HG02610 (cell line): ENCODE measurements around the gene KRTAP5-11.
"Not testable (repeated sequence)": the region's sequence is repeated elsewhere in the genome, so short reads cannot be mapped to it uniquely, and the experiment has no call there.

Source experiments
- ATAC-seq: cut with Tn5 transposase; IDR thresholded peaks from one replicate; pipeline ENCODE4 v1.9.1; 2021; ENCODE audit warnings: mild to moderate bottlenecking, moderate library complexity; ENCODE audit not compliant: unreplicated experiment

Gene KRTAP5-11

DNA sequence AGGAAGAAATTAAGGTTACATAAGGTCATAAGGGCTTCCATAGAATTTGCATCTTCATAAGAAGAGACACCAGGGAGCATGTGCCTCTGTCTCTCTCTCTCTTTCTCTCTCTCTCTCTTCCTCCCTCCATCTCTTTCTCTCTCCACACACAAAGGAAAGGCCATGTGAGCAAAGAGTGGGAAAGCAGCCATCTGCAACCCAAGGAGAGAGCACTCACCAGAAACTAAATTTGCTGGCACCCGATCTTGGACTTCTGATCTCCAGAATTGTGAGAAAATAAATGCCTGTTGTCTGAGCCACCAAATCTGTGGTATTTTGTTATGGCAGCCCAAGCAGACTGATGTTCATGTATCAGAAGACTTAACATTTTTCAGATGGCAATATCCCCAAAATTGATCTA is 23.7 kb downstream of the KRTAP5-11 start:
- no peak for ATAC-seq

DNA sequence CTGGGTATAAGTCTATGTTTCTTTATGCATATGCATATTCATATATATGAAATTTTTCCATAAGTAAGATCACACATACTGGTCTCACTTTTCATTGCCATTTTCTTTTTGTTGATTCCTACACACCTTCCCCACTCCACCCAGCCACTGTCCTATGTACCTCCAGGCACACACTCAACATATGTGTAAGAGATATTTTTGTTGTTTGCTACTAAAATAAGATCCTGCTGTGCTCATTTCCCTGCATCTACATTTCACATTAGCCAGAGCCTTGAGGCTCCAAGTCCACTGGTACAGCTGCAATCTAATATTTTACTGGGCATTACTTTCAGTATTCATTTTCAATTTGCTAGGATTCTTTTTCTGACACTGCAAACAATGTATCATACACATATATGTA is 25.4 kb downstream of the KRTAP5-11 start:
- ATAC-seq: no peak

DNA sequence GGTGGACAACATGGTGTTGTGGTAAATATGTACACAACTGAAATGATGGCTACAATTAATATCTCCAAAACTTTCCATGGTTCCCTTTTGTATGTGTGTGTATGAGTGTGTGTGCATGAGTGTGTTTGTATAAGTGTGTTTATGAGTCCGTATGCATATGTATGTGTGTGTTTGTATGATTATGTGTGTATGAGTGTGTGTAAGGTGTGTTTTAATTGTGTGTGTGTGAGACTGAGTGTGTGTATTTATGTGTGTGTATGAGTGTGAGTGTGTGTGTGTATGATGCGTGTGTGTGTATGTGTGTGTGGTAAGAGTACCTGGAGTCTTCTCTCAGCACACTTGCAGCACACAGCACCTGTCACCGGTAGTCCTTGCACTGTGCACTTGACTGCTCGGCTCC is 26.7 kb downstream of the KRTAP5-11 start:
- no peak for ATAC-seq

DNA sequence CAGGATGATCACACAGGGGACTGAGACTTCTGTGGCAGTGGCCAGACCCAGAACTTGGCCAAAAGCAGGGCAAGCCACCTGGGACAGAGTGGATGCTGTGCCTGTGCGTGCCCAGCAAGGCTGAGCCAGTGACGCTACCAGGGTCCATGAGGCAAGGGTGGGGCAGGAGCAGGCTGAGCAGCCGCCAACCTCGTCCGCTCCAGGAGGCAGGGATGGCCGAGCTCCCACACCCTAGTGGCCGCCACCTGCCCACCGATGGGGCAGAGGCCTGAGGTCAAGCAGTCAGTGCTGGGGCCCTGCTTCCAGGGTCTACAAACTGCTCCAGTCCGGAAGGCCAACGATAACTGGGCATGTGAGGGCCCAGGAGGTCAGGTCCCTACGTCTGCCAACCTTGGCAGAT is 27.2 kb downstream of the KRTAP5-11 start:
- no peak for ATAC-seq

DNA sequence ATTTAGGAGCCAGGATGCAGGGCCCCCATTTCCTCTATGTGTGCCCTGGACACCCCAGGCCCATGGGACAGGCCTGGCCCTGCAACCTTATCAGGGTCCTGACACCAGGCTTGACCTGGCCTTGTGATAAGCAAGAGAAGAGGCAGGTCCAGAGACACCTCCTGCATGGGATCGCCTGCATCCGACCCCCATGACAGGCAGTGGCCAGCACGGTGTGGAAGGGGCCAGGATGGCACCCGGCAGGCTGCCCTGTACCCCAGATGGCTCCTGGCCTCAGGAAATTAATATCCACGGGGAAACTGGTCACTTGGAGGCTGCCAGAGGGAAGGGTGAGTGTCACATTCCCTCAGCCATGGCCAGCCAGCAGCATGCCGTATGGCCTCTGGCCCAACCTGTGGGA is 27.7 kb downstream of the KRTAP5-11 start:
- no peak for ATAC-seq

DNA sequence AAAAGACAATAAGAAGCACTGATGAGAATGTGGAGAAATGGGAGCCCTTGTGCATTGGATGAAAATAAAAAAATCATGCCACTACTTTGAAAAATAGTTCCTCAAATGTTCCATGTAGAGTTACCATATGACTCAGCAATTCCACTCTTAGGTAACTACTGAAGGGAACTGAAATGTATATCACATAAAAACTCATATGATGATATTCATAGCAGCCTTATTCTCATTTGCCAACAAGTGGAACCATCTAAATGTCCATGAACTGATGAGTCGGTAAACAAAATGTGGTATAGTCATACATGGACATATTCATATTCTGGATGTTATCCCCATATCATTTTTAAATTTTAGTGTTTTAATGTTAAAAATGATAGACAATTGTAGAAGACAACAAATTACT is 31.0 kb downstream of the KRTAP5-11 start:
- no peak for ATAC-seq

DNA sequence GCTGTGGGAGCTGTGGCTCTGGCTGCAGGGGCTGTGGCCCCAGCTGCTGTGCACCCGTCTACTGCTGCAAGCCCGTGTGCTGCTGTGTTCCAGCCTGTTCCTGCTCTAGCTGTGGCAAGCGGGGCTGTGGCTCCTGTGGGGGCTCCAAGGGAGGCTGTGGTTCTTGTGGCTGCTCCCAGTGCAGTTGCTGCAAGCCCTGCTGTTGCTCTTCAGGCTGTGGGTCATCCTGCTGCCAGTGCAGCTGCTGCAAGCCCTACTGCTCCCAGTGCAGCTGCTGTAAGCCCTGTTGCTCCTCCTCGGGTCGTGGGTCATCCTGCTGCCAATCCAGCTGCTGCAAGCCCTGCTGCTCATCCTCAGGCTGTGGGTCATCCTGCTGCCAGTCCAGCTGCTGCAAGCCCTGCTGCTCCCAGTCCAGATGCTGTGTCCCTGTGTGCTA is 33.9 kb downstream of the KRTAP5-11 start:
- ATAC-seq: no peak

DNA sequence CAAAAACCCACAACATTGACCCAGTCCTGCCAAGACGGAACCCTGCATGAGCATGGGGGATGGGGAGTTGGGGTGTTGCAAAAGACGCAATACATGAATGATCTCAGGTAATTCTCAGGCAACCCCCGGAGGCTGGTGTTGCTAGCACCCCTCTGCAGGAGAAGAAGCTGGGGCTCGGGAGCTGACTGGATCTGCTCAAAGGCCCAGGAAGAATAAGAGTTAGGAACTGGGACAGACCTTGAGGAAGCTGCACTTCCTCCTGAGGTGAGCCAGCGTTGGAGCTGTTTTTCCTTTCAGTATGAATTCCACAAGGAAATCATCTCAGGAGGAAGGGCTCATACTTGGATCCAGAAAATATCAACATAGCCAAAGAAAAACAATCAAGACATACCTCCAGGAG is 34.6 kb downstream of the KRTAP5-11 start, which contains the start of gene KRTAP5-9:
Gene KRTAP5-9 (plus strand): TSS at position 301 of the 400 bp plus-strand sequence. CDS start 238 bp downstream, outside the sequence.
- no peak for ATAC-seq

DNA sequence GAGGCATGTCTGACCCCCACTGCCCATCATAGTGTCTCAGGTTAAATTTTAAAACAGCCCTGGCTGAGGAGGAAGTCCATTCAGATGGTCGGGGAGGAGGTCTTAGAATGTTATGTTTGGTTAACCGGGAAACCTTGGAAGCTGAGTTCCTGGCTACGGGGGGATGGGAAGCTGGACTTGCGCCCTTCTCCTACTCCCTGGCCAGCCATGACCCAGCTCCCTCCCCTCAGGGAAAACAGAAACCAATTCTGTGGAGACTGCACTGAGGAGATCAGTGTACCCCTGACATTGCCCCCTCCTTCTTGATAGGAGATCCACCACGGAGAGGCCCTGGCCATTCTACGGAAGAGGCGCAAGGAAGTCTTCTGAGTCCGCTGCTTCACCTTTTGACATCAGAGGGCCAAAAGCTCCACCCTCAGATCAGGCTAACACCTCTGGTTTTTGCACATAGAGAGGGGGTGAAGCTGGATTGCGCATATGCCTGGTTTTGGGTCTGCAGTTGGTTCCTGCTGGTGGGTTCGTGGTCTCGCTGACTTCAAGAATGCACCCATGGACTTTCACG is 37.2 kb downstream of the KRTAP5-11 start:
- ATAC-seq: no peak

DNA sequence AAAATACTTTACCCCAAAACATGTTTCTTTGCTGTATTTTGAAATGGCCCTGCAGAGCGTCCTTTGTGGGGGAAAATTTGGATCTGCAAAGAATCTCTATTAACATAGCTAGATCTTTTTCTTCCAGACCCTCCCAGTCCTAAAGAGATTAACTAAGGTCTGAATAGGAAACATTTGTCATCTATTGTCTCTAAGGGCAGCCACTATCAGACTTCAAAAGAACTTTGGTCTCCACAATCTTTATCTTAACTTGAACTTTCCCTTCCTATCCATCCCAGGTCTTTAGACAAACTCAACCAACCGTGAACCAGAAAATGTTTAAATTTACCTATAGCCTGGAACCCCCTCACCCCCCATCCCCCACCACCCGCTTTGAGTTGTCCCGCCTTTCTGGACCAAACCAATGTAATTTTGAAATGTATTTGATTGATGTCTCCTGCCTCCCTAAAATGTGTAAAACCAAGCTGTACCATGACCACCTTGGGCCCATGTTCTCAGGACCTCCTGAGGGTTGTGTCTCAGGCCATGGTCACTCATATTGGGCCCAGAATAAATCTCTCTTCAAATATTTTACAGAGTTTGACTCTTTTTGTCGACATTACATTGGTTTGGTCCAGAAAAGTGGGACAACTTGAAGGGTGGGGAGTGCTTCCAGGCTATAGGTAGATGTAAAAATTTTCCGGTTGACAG is 38.0 kb downstream of the KRTAP5-11 start:
- ATAC-seq: no peak

DNA sequence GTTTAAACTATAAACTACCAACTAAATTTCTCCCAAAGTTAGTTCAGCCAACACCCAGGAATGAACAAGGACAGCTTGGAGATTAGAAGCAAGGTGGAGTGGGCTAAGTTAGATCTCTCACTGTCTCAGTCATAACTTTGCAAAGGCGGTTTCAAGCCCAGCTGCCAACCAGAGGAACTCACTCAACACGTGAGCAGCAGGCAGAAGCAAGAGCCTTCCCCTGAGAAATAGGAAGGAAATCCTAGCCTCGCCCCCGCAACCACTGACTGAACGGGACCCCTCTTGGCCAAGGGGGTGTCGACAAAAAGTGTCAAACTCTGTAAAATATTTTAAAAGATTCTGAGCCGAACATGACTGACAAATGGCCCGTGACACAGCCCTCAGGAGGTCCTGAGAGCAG is 38.8 kb downstream of the KRTAP5-11 start:
- ATAC-seq: no peak

DNA sequence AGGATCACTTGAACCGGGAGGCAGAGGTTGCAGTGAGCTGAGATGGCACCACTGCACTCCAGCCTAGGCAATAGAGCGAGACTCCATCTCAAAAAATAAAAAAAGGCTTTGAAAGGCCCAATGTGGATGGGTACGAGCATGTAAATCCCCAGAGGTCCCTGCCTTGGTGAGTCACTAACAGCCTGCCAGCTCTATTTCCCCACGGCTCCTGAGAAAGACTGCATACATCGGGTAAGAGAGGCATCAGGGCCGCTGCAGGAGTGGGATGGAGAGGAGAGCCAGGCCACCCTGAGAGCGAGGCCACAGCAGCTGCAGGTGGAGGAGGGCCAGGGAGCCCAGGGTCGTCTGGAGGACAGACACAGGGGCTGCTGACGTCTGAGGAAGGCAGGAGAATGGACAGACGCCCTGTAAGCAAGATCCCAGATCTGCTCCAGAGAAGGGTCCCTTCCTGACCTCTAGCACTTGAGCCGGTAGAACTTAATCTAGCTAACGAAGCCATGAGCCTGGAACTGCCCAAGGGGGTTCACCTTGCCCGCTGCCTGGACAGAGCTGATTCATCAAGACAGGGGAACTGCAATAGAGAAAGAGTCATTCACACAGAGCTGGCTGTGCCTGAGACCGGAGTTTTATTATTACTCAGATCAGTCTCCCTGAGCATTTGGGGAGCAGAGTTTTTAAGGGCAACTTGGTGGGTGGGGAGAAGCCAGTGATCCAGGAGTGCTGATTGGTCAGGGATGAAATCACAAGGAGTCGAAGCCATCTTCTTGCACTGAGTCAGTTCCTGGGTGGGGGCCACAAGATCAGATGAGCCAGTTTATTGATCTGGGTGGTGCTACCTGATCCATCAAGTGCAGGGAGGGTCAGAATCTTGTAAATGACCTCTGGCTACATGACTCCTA is 39.5 kb downstream of the KRTAP5-11 start:
- ATAC-seq: no peak

DNA sequence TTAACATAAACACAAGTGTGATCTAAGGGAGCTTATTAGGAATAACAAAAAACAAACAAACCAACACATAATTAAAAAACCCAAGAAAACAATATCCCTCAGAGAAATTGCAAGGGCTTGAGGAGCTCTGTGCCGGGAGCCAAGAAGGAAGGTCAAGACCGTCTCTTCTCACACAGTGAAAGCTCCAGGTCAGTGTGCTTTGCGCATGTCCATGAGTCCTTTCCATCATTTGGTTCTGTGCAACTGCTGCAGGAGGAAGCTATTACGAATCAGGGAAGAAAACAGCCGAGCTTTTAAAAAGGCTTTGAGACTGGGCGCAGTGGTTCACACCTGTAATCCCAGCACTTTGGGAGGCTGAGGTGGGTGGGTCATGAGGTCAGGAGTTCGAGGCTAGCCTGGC is 40.3 kb downstream of the KRTAP5-11 start:
- no peak for ATAC-seq

DNA sequence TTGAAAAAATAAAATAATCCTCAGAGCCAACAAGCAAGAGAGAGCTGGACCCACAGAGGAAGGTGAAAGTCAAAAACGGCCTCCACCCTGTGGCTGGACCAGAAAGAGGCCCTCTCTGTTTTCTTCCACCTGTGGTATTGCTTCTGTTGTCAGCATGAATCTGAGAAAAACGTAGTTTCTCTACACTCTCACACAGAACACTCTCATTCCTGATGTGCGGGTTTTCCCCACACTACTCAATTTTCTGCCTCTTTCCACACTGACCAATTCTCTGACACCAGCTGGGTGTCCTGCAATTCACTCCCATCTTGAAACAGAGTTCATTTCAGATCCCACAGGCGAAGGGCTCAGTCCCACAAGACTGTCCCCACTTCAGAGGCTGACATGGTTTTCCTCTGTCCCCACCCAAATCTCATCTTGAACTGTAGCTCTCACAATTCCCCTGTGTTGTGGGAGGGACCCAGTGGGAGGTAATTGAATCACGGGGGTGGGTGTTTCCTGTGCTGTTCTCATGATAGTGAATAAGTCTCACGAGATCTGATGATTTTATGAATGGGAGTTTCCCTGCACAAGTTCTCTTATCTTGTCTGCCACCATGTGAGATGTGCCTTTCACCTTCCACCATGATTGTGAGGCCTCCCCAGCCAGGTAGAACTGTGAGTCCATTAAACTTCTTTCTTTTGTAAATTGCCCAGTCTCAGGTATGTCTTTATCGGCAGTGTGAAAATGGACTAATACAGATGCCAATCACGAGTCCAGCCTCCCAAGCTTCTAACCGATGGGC is 42.0 kb downstream of the KRTAP5-11 start:
- ATAC-seq: peak; percentile 44

DNA sequence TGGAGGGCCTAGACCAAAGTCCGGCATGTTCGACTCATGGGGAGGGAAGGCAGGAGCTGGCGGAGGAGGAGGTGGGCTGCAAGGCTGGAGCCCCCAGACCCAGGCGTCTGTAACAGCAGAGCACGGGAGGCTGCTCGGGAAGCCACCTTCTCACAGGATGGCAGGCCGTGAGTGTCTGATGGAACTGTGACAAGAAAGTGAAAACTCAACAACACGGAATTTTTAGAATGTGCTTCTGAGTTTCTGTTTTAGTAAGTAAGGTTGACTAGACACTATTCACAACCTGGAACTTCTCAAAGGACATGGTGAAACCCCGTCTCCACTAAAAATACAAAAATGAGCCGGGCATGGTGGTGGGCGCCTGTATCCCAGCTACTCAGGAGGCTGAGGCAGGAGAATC is 42.7 kb downstream of the KRTAP5-11 start:
- ATAC-seq: peak; percentile 36

DNA sequence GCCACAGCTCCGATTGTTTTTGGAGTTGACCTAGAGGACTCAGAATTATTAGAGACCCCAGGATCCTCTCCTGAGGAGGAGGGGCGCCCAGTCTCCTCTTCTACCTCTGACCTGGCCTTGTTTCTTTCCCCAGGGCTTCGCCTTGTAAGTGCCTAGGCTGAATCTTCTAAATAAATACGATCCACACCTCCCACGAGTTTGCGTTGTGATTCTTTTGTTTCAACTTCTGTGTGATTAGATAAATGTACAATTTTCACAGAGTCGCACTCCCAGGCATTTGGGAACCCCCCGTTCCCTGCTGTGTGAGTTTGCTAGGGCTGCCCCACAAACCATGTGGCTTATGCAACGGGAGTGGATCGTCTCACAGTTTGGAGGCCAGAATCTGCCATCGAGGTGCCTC is 43.7 kb downstream of the KRTAP5-11 start:
- no peak for ATAC-seq

DNA sequence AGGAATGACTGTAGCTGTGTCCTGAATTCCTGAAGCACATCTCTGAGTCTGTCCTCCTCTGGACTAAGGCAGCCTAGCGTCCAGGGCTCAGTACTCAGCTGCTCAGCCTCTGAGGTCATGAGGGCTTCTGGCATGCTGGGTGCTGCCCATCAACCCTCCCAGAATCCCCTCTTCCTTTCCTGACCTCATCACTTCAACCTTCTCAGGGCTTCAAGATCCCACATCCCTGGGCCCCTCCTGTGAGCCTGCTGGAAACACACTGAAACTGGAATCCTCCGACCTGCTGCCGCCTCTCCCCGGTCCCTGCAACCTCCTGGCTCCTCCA is 44.0 kb downstream of the KRTAP5-11 start:
- ATAC-seq: no peak

DNA sequence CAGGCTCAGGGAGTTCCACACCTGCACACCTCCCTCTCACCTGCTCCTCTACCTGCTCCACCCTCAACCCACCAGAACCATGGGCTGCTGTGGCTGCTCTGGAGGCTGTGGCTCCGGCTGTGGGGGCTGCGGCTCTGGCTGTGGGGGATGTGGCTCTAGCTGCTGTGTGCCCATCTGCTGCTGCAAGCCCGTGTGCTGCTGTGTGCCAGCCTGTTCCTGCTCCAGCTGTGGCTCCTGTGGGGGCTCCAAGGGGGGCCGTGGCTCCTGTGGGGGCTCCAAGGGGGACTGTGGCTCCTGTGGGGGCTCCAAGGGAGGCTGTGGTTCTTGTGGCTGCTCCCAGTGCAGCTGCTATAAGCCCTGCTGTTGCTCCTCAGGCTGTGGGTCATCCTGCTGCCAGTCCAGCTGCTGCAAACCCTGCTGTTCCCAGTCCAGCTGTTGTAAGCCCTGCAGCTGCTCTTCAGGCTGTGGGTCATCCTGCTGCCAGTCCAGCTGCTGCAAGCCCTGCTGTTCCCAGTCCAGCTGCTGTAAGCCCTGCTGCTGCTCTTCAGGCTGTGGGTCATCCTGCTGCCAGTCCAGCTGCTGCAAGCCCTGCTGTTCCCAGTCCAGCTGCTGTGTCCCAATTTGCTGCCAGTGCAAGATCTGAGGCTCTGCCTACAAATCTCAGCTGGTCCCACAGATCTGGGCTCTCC is 44.6 kb downstream of the KRTAP5-11 start, which contains the start of gene KRTAP5-8:
Gene KRTAP5-8 (plus strand): TSS at position 49 of the 689 bp plus-strand sequence. CDS start 31 bp downstream, at position 80.
- not testable (repeated sequence) for ATAC-seq

DNA sequence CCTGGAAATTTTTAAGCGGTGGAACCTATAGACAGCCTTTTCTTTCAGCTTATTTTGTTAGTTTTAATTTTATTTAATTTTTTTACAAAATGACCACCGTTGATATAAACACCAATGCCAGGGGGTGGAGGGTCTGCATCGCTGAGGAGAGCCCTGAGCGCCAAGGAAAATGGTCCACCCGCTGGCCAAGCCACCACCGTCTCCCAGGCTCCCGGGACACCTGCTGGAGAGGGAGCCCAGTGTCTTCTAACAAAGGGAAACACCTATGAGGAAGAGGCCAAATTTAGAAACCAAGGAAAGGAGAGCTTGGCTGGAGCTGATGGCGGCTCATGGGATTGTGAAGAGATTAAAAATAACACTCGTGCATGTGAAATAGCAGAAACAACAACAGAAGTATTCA is 45.1 kb downstream of the KRTAP5-11 start:
- no peak for ATAC-seq

DNA sequence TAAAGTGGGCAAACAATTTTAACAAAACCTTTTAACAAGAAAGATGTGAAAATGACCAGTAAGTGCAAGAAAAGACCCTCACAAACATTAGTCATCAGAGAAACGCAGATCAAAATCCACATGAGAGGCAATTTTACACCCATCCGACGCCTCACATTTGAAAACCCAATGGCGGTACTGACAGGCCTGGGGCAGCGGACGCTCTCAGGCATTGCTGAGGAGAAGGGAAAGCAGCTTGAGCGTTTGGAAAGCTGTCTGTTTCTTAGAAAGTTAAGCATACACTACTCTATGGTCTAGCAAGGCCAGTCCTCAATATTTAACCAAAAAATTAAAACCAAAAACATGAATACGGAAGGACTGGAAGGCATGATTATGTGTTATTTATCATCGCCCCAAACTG is 46.9 kb downstream of the KRTAP5-11 start:
- ATAC-seq: no peak
